Measurements from ENCODE around the gene OLA1. TPM values are rescaled to one million over a fixed set of nuclear protein-coding genes. Genes with fewer than 3 reads are reported as not detected.

Gene OLA1
- polyA plus RNA-seq, 1 donor (not counting 4 experiments of a cell fraction or from before 2014, with no cell fraction given), result 217 TPM

DNA sequence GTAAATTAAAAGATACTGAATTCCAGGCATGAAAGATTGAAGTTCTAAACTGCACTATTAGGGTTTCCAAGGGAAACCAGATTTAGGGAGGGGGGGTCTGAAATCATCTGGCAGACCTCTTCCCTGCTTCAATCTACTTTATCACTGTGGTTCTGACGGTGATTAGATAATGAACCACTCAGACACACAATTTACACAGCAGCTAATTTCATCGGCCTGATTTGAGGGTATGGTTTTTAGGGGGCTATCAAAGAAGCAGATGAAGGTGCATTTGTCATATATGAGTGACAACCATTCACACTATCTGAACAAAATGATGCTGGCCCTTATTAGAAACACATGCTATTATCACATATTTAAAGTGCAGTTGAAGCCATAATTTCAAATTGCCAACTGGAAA, 106.0 kb downstream of the OLA1 start:
- Histone ChIP-seq H3K4me1 (ENCODE audit: control insufficient read depth, extremely low read depth, insufficient read depth, low read length) (no peaks in the 10 kb centered on the region), H3K4me3 (ENCODE audit: control insufficient read depth in 2 of 3, extremely low read depth in 1 of 3, insufficient read depth in 2 of 3, low read depth in 1 of 3, low read length in 3 of 3) (no peak overlapping the region), H3K4me2 (ENCODE audit: control insufficient read depth, extremely low read depth, insufficient read depth, low read depth, low read length) (no peak overlapping the region), H3K27ac (ENCODE audit: control insufficient read depth, insufficient read depth, low read length) (no peak overlapping the region), H3K27me3 (ENCODE audit: control insufficient read depth, extremely low read depth, insufficient read depth, low read length) (no peaks in the 10 kb centered on the region), H3K9ac (ENCODE audit: control insufficient read depth, extremely low read depth, insufficient read depth, low read length) (no peak overlapping the region), H3K9me3 (ENCODE audit: control insufficient read depth, low read depth, low read length) (no peaks in the 10 kb centered on the region), H4K20me1 (ENCODE audit: control insufficient read depth, extremely low read depth, insufficient read depth, low read length) (peaks cover 3% of the 10 kb centered on the region), H2AFZ (ENCODE audit: control insufficient read depth, low read length) (no peak overlapping the region), H3K9me1 (ENCODE audit: control insufficient read depth, extremely low read depth, insufficient read depth, low read length) (no peaks in the 10 kb centered on the region), H3K36me3 (ENCODE audit: control insufficient read depth in 2 of 2, extremely low read depth in 1 of 2, insufficient read depth in 2 of 2, low read length in 2 of 2) (peaks cover 0 to 2% of the 10 kb centered on the region in 2 experiments), H3K79me2 (ENCODE audit: control insufficient read depth, insufficient read depth, low read length) (peaks cover 25% of the 10 kb centered on the region)
- dilution Hi-C loops (cut with MboI; ENCODE audit: extremely low pct_ligation_motif_present, low sequenced_read_pairs), result no loop called here
- no peak for DNase-seq (ENCODE audit: low read depth, low spot score)
- FAIRE-seq, result no peak
- TF ChIP-seq, protein P1, sequence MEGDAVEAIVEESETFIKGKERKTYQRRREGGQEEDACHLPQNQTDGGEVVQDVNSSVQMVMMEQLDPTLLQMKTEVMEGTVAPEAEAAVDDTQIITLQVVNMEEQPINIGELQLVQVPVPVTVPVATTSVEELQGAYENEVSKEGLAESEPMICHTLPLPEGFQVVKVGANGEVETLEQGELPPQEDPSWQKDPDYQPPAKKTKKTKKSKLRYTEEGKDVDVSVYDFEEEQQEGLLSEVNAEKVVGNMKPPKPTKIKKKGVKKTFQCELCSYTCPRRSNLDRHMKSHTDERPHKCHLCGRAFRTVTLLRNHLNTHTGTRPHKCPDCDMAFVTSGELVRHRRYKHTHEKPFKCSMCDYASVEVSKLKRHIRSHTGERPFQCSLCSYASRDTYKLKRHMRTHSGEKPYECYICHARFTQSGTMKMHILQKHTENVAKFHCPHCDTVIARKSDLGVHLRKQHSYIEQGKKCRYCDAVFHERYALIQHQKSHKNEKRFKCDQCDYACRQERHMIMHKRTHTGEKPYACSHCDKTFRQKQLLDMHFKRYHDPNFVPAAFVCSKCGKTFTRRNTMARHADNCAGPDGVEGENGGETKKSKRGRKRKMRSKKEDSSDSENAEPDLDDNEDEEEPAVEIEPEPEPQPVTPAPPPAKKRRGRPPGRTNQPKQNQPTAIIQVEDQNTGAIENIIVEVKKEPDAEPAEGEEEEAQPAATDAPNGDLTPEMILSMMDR (optimal IDR thresholded peaks at IDR 0.05 in 1 of 3, IDR thresholded peaks at IDR 0.05 in 1 of 3, conservative IDR thresholded peaks at IDR 0.05 in 1 of 3; ENCODE audit: extremely low read depth in 1 of 3, insufficient read depth in 2 of 3, low read length in 3 of 3), result no peak
- no peak for TF ChIP-seq EZH2 (IDR thresholded peaks at IDR 0.05; ENCODE audit: low read length)

DNA sequence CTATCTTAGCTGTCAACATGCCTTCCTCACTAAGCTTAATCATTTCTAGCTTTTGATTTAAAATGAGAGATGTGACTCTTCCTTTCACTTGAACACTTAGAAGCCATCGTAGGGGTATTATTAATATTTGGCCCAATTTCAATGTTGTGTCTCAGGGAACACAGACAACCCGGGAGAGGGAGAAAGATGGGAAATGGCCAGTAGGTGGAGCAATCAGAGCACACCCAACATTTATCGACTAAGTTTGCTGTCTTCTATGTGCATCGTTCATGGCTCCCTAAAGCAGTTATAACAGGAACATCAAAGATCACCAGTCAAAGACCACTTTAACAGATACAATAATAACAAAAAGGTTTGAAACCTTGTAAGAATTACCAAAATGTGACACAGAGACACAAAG, 110.2 kb downstream of the OLA1 start:
- FAIRE-seq, result peak; percentile 65
- H3K9me3 ChIP-seq (ENCODE audit: control insufficient read depth, low read depth, low read length), result no peaks in the 10 kb centered on the region
- peaks cover 4% of the 10 kb centered on the region for H3K79me2 ChIP-seq (ENCODE audit: control insufficient read depth, insufficient read depth, low read length)
- H3K4me1 ChIP-seq (ENCODE audit: control insufficient read depth, extremely low read depth, insufficient read depth, low read length), result no peaks in the 10 kb centered on the region
- dilution Hi-C loops (cut with MboI; ENCODE audit: extremely low pct_ligation_motif_present, low sequenced_read_pairs), result no loop called here
- H3K27me3 ChIP-seq (ENCODE audit: control insufficient read depth, extremely low read depth, insufficient read depth, low read length), result no peaks in the 10 kb centered on the region
- H3K36me3 ChIP-seq (ENCODE audit: control insufficient read depth in 2 of 2, extremely low read depth in 1 of 2, insufficient read depth in 2 of 2, low read length in 2 of 2), result peaks cover 0 to 4% of the 10 kb centered on the region in 2 experiments
- H4K20me1 ChIP-seq (ENCODE audit: control insufficient read depth, extremely low read depth, insufficient read depth, low read length), result peaks cover 3% of the 10 kb centered on the region
- no peak overlapping the region for H2AFZ ChIP-seq (ENCODE audit: control insufficient read depth, low read length)
- no peak for DNase-seq (ENCODE audit: low read depth, low spot score)
- no peak overlapping the region for H3K4me2 ChIP-seq (ENCODE audit: control insufficient read depth, extremely low read depth, insufficient read depth, low read depth, low read length)
- TF ChIP-seq, protein P1 (optimal IDR thresholded peaks at IDR 0.05 in 1 of 3, IDR thresholded peaks at IDR 0.05 in 1 of 3, conservative IDR thresholded peaks at IDR 0.05 in 1 of 3; ENCODE audit: extremely low read depth in 1 of 3, insufficient read depth in 2 of 3, low read length in 3 of 3), result peak; percentile 41 to 71 (median 55)
- TF ChIP-seq EZH2 (IDR thresholded peaks at IDR 0.05; ENCODE audit: low read length), result no peak
- H3K27ac ChIP-seq (ENCODE audit: control insufficient read depth, insufficient read depth, low read length), result no peak overlapping the region
- no peaks in the 10 kb centered on the region for H3K9me1 ChIP-seq (ENCODE audit: control insufficient read depth, extremely low read depth, insufficient read depth, low read length)
- no peak overlapping the region for H3K9ac ChIP-seq (ENCODE audit: control insufficient read depth, extremely low read depth, insufficient read depth, low read length)
- no peak overlapping the region for H3K4me3 ChIP-seq (ENCODE audit: control insufficient read depth in 2 of 3, extremely low read depth in 1 of 3, insufficient read depth in 2 of 3, low read depth in 1 of 3, low read length in 3 of 3)

All from keratinocyte (primary cell).